Measurements from ENCODE around the gene ITGA2.

GRCh38 chr5:53116597-53116996, 127.4 kb downstream of the ITGA2 start:
- TF ChIP-seq YY1 (IDR thresholded peaks at IDR 0.05; ENCODE audit: insufficient read depth, insufficient read length) (no peak), ZNF274 (IDR thresholded peaks at IDR 0.05; ENCODE audit: low read depth, low read length) (no peak)

All from NT2/D1 (cell line).